A549 (cell line): ENCODE measurements around the gene RPL39L.

Experiments
- ESRRA ChIP-seq: fragments of 150-350 bp; IDR thresholded peaks from 2 replicates; pipeline ENCODE4 v1.6.1; 2014; ENCODE audit warnings: mild to moderate bottlenecking, low read length, borderline replicate concordance
- MAZ ChIP-seq: fragments of 150-350 bp; IDR thresholded peaks from 2 replicates; pipeline ENCODE4 v1.6.1; 2014; ENCODE audit warnings: antibody characterized with exemption, low read depth, low read length, borderline replicate concordance
- POLR2A ChIP-seq: IDR thresholded peaks from 2 replicates; pipeline ENCODE4 v1.6.1; 2012; ENCODE audit warnings: mild to moderate bottlenecking, low read length
- RAD21 ChIP-seq, 2 experiments: fragments of >200 bp in 1 of 2; sonication (Bioruptor Twin) in 1 of 2; formaldehyde crosslinking in 1 of 2; IDR thresholded peaks in 1 of 2; conservative IDR thresholded peaks in 1 of 2; 2 replicates in 1 of 2; 3 replicates in 1 of 2; pipeline ENCODE4 v1.6.1; 2012 to 2018; ENCODE audit warnings: inconsistent platforms in 1 of 2
- TF ChIP-seq, protein P1 (sequence below): fragments of >200 bp; sonication (Bioruptor Twin); formaldehyde crosslinking; IDR thresholded peaks from 3 replicates; pipeline ENCODE4 v1.5.1; 2016
- TF ChIP-seq, protein P2 (sequence below): IDR thresholded peaks from 2 replicates; pipeline ENCODE4 v1.6.1; 2012; ENCODE audit warnings: low read depth, borderline replicate concordance

DNA sequence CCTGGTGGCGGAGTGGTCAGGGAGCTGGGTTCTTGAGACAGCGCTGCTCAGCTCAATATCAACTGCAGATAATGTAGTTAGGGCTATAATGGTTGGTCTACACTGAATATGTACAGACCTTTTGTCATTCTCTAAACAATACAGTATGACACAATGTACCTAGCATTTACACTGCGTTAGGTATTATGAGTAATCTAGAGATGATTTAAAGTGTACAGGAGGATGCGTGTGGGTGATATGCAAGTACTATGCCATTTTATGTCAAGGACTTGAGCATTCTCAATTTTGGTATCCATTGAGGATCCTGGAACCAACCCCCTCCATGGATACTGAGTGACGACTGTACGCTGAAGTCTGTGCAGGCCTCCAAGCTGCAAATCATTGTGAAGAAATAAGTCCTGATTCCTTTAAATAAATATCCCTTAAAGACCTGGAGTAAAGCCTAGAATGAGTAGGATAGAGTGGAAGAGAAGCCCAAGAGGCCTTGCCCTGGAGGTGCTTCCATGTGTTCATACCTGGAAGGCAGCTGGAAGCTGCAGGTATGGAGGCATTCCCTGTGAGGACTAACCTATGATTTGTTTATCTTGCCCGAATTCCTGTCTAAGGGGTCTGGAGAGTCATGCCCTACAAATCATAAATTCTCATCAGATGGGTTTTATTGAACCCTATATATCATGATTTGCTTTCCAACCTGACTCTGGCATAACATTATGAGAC is 42.3 kb upstream of the RPL39L start:
- TF ChIP-seq MAZ (no peak), RAD21 (conservative IDR thresholded peaks at IDR 0.05 in 1 of 2, IDR thresholded peaks at IDR 0.05 in 1 of 2) (no peak), POLR2A (no peak), ESRRA (no peak)
- TF ChIP-seq, protein P1, sequence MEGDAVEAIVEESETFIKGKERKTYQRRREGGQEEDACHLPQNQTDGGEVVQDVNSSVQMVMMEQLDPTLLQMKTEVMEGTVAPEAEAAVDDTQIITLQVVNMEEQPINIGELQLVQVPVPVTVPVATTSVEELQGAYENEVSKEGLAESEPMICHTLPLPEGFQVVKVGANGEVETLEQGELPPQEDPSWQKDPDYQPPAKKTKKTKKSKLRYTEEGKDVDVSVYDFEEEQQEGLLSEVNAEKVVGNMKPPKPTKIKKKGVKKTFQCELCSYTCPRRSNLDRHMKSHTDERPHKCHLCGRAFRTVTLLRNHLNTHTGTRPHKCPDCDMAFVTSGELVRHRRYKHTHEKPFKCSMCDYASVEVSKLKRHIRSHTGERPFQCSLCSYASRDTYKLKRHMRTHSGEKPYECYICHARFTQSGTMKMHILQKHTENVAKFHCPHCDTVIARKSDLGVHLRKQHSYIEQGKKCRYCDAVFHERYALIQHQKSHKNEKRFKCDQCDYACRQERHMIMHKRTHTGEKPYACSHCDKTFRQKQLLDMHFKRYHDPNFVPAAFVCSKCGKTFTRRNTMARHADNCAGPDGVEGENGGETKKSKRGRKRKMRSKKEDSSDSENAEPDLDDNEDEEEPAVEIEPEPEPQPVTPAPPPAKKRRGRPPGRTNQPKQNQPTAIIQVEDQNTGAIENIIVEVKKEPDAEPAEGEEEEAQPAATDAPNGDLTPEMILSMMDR = no peak
- TF ChIP-seq, protein P2, sequence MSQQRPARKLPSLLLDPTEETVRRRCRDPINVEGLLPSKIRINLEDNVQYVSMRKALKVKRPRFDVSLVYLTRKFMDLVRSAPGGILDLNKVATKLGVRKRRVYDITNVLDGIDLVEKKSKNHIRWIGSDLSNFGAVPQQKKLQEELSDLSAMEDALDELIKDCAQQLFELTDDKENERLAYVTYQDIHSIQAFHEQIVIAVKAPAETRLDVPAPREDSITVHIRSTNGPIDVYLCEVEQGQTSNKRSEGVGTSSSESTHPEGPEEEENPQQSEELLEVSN = no peak
